ENCODE data around the gene MAPKAPK2.

- TF ChIP-seq, protein P1, sequence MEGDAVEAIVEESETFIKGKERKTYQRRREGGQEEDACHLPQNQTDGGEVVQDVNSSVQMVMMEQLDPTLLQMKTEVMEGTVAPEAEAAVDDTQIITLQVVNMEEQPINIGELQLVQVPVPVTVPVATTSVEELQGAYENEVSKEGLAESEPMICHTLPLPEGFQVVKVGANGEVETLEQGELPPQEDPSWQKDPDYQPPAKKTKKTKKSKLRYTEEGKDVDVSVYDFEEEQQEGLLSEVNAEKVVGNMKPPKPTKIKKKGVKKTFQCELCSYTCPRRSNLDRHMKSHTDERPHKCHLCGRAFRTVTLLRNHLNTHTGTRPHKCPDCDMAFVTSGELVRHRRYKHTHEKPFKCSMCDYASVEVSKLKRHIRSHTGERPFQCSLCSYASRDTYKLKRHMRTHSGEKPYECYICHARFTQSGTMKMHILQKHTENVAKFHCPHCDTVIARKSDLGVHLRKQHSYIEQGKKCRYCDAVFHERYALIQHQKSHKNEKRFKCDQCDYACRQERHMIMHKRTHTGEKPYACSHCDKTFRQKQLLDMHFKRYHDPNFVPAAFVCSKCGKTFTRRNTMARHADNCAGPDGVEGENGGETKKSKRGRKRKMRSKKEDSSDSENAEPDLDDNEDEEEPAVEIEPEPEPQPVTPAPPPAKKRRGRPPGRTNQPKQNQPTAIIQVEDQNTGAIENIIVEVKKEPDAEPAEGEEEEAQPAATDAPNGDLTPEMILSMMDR (IDR thresholded peaks at IDR 0.05) = no peak
- no peak for TF ChIP-seq POLR2A (IDR thresholded peaks at IDR 0.05)
These were observed 6.2 kb upstream of the MAPKAPK2 start for GRCh38 chr1:206678490-206678889.
